Neural cell (in vitro differentiated cells): ENCODE data around the gene BGN. TPM values are rescaled to one million over a fixed set of nuclear protein-coding genes. Genes with fewer than 3 reads are reported as not detected.

ENCODE experiments used
- H2AFZ ChIP-seq: fragments of 200-600, 300-800 bp; sonication (generic), shearing (Covaris generic); 2 replicates; pipeline ENCODE4 v1.6.0; 2014; ENCODE audit warnings: low read depth, mild to moderate bottlenecking, antibody characterized with exemption, low read length, moderate library complexity
- H3F3A ChIP-seq: fragments of 200-600 bp; shearing (Covaris generic); 2 replicates; pipeline ENCODE4 v1.6.1; 2016; ENCODE audit warnings: mild to moderate bottlenecking, moderate library complexity, mixed read lengths, antibody characterized with exemption, low read length; ENCODE audit not compliant: insufficient read depth, poor library complexity, severe bottlenecking
- H3K27ac ChIP-seq: fragments of 200-600, 300-800 bp; sonication (generic), shearing (Covaris generic); 2 replicates; pipeline ENCODE4 v1.5.1; 2014; ENCODE audit warnings: mild to moderate bottlenecking, low read length, moderate library complexity
- H3K27me3 ChIP-seq: fragments of 300-800, 200-600 bp; sonication (generic), shearing (Covaris generic); 2 replicates; pipeline ENCODE4 v1.6.0; 2014; ENCODE audit warnings: mild to moderate bottlenecking, low read depth, low read length, moderate library complexity; ENCODE audit not compliant: insufficient read depth
- H3K36me3 ChIP-seq: fragments of 300-800, 200-600 bp; sonication (generic), shearing (Covaris generic); 2 replicates; pipeline ENCODE4 v1.5.1; 2014; ENCODE audit warnings: mild to moderate bottlenecking, antibody characterized with exemption, low read length, moderate library complexity; ENCODE audit not compliant: insufficient read depth
- H3K4me2 ChIP-seq: fragments of 300-800, 200-600 bp; sonication (generic), shearing (Covaris generic); 2 replicates; pipeline ENCODE4 v1.6.0; 2014; ENCODE audit warnings: mild to moderate bottlenecking, low read length
- H3K4me3 ChIP-seq: fragments of 300-800, 200-600 bp; sonication (generic), shearing (Covaris generic); 2 replicates; pipeline ENCODE4 v1.5.1; 2014; ENCODE audit warnings: mild to moderate bottlenecking, low read length, moderate library complexity
- H3K79me2 ChIP-seq: fragments of 200-600 bp; shearing (Covaris generic); replicated peaks from 2 replicates; pipeline ENCODE4 v1.6.0; 2014; ENCODE audit warnings: mild to moderate bottlenecking, low read length, moderate library complexity; ENCODE audit not compliant: insufficient read depth
- H3K9ac ChIP-seq: fragments of 300-800, 200-600 bp; sonication (generic), shearing (Covaris generic); 2 replicates; pipeline ENCODE4 v1.6.1; 2016; ENCODE audit warnings: mild to moderate bottlenecking, low read length, mixed read lengths
- H3K9me2 ChIP-seq: fragments of 200-600 bp; shearing (Covaris generic); 2 replicates; pipeline ENCODE4 v1.6.1; 2016; ENCODE audit warnings: mild to moderate bottlenecking, low read length, mixed read lengths; ENCODE audit not compliant: insufficient read depth
- H3K9me3 ChIP-seq: fragments of 200-600, 300-800 bp; sonication (generic), shearing (Covaris generic); 2 replicates; pipeline ENCODE4 v1.6.1; 2016; ENCODE audit warnings: mild to moderate bottlenecking, mixed run types, low read length, moderate library complexity, mixed read lengths
- H4K20me1 ChIP-seq: fragments of 200-600 bp; shearing (Covaris generic); 2 replicates; pipeline ENCODE4 v1.6.1; 2016; ENCODE audit warnings: mild to moderate bottlenecking, mixed run types; ENCODE audit not compliant: insufficient read depth
- CTCF ChIP-seq: fragments of 450-650 bp; IDR thresholded peaks from 2 replicates; pipeline ENCODE4 v1.5.1; 2014; ENCODE audit warnings: antibody characterized with exemption, mild to moderate bottlenecking, moderate library complexity; ENCODE audit not compliant: poor library complexity, severe bottlenecking
- EP300 ChIP-seq: fragments of 450-650 bp; conservative IDR thresholded peaks from 2 replicates; pipeline ENCODE4 v1.6.1; 2014; ENCODE audit warnings: antibody characterized with exemption, mild to moderate bottlenecking, moderate library complexity; ENCODE audit not compliant: poor library complexity, severe bottlenecking
- EZH2 ChIP-seq: fragments of 200-600, 300-800 bp; shearing (Covaris generic), sonication (generic); IDR thresholded peaks from 2 replicates; pipeline ENCODE4 v1.6.1; 2014; ENCODE audit warnings: antibody characterized with exemption, low read length, borderline replicate concordance, mild to moderate bottlenecking; ENCODE audit not compliant: insufficient read depth, poor library complexity, severe bottlenecking
- MXI1 ChIP-seq: fragments of 450-650 bp; conservative IDR thresholded peaks from 2 replicates; pipeline ENCODE4 v1.6.1; 2014; ENCODE audit warnings: antibody characterized with exemption, mild to moderate bottlenecking; ENCODE audit not compliant: poor library complexity, severe bottlenecking
- POLR2AphosphoS5 ChIP-seq: IDR thresholded peaks from 2 replicates; pipeline ENCODE4 v1.6.1; 2012
- RAD21 ChIP-seq: fragments of 450-650 bp; conservative IDR thresholded peaks from 2 replicates; pipeline ENCODE4 v1.6.1; 2014; ENCODE audit warnings: antibody characterized with exemption, mild to moderate bottlenecking, moderate library complexity
- REST ChIP-seq: IDR thresholded peaks from 2 replicates; pipeline ENCODE4 v1.6.1; 2012; ENCODE audit warnings: borderline replicate concordance
- SMC3 ChIP-seq: fragments of 450-650 bp; conservative IDR thresholded peaks from 2 replicates; pipeline ENCODE4 v1.6.1; 2014; ENCODE audit warnings: antibody characterized with exemption, mild to moderate bottlenecking, moderate library complexity; ENCODE audit not compliant: poor library complexity
- TAF1 ChIP-seq: IDR thresholded peaks from 2 replicates; pipeline ENCODE4 v1.6.1; 2012; ENCODE audit warnings: low read depth
- polyA plus RNA-seq: library from polyadenylated mRNA; depleted of rRNA; stranded (reverse); fragments of >200 nt; gene quantifications from 2 replicates; pipeline ENCODE4 v1.2.3, GENCODE V29; 2014

BGN gene
- polyA plus RNA-seq, 1 donor from 2014 or later: not detected

GRCh38 chrX:153455571-153455970 is 39.2 kb upstream of the BGN start:
- no peak overlapping the region for H2AFZ ChIP-seq
- no peaks in the 10 kb centered on the region for H3K36me3 ChIP-seq
- no peak overlapping the region for H3K4me2 ChIP-seq
- H3K9me2 ChIP-seq: no peaks in the 10 kb centered on the region
- H3F3A ChIP-seq: no peaks in the 10 kb centered on the region
- no peaks in the 10 kb centered on the region for H4K20me1 ChIP-seq
- no peak overlapping the region for H3K27ac ChIP-seq
- no peak overlapping the region for H3K9ac ChIP-seq
- no peaks in the 10 kb centered on the region for H3K9me3 ChIP-seq
- H3K4me3 ChIP-seq: no peak overlapping the region
- no peaks in the 10 kb centered on the region for H3K27me3 ChIP-seq
- no peaks in the 10 kb centered on the region for H3K79me2 ChIP-seq
- TF ChIP-seq MXI1 (no peak), TAF1 (no peak), REST (no peak), SMC3 (no peak), RAD21 (no peak), EP300 (no peak), EZH2 (no peak), CTCF (no peak), POLR2AphosphoS5 (no peak)

- TF ChIP-seq EZH2: no peak
- TF ChIP-seq RAD21: no peak
- TF ChIP-seq EP300: no peak
- no peak for TF ChIP-seq SMC3
- no peak for TF ChIP-seq REST
- TF ChIP-seq MXI1: no peak
- TF ChIP-seq CTCF: no peak
- no peaks in the 10 kb centered on the region for H3K9me3 ChIP-seq
- H3K4me2 ChIP-seq: no peak overlapping the region
- no peaks in the 10 kb centered on the region for H3K36me3 ChIP-seq
- H3K4me3 ChIP-seq: no peak overlapping the region
- H3F3A ChIP-seq: no peaks in the 10 kb centered on the region
- no peaks in the 10 kb centered on the region for H3K27me3 ChIP-seq
- H3K9ac ChIP-seq: no peak overlapping the region
- H3K27ac ChIP-seq: no peak overlapping the region
- H4K20me1 ChIP-seq: no peaks in the 10 kb centered on the region
- H2AFZ ChIP-seq: no peak overlapping the region
- no peaks in the 10 kb centered on the region for H3K79me2 ChIP-seq
- H3K9me2 ChIP-seq: no peaks in the 10 kb centered on the region
Observed at GRCh38 chrX:153456161-153456560, 38.6 kb upstream of the BGN start.
